A549 (cell line): Measurements from ENCODE around the gene EPHB1.

Experiments
- CHD2 ChIP-seq: fragments of 150-350 bp; IDR thresholded peaks from 2 replicates; pipeline ENCODE4 v1.6.1; 2014; ENCODE audit warnings: low read length; ENCODE audit not compliant: partially characterized antibody
- CHD4 ChIP-seq: fragments of 200-600 bp; sonication (generic); IDR thresholded peaks from 2 replicates; pipeline ENCODE4 v1.6.1; 2016; ENCODE audit warnings: antibody characterized with exemption, mild to moderate bottlenecking, borderline replicate concordance
- CTCF ChIP-seq: fragments of >200 bp; sonication (Bioruptor Twin); formaldehyde crosslinking; IDR thresholded peaks from 3 replicates; pipeline ENCODE4 v1.5.1; 2016
- EP300 ChIP-seq, 2 experiments: fragments of >200 bp; sonication (Bioruptor Twin); formaldehyde crosslinking; IDR thresholded peaks; 2 replicates in 1 of 2; 3 replicates in 1 of 2; pipeline ENCODE4 v1.6.1; 2016 to 2017
- HDAC2 ChIP-seq: fragments of 200-600 bp; sonication (generic); IDR thresholded peaks from 2 replicates; pipeline ENCODE4 v1.6.1; 2016
- KDM1A ChIP-seq: fragments of 200-600 bp; sonication (generic); IDR thresholded peaks from 2 replicates; pipeline ENCODE4 v1.6.1; 2016; ENCODE audit warnings: low read depth, mild to moderate bottlenecking
- MAFK ChIP-seq: fragments of 450-650 bp; IDR thresholded peaks from 2 replicates; pipeline ENCODE4 v1.6.1; 2014; ENCODE audit not compliant: partially characterized antibody
- MAX ChIP-seq: IDR thresholded peaks from 2 replicates; pipeline ENCODE4 v1.6.1; 2012
- RAD21 ChIP-seq, 2 experiments: fragments of >200 bp in 1 of 2; sonication (Bioruptor Twin) in 1 of 2; formaldehyde crosslinking in 1 of 2; IDR thresholded peaks in 1 of 2; conservative IDR thresholded peaks in 1 of 2; 2 replicates in 1 of 2; 3 replicates in 1 of 2; pipeline ENCODE4 v1.6.1; 2012 to 2018; ENCODE audit warnings: inconsistent platforms in 1 of 2

DNA sequence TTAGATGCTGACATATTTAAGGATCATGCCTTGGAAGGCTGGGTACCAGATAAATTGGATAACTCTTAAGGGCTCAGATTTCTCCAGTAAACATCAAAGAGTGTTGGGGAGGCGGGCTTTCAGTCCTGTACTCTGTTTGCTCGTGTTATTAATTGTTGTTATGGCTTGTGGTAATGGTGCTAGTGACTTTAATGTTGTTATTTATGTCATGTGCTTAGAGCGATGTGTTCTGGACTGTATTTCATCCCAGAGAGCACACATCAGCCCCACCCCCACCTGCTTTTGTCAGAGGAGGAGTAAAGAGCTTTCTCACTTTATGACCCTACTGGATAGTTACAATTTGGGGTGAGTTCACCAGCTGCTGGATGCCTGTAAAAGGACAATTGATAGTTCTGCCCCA lies 386.3 kb downstream of the EPHB1 start:
- TF ChIP-seq EP300 (IDR thresholded peaks at IDR 0.05) (no peak), CTCF (no peak), CHD4 (no peak), CHD2 (no peak), RAD21 (conservative IDR thresholded peaks at IDR 0.05 in 1 of 2, IDR thresholded peaks at IDR 0.05 in 1 of 2) (no peak), HDAC2 (no peak), MAFK (no peak), MAX (no peak), KDM1A (no peak)
